Measurements from ENCODE around the gene ARHGAP15.

GRCh38 chr2:143451642-143452281, 322.5 kb downstream of the ARHGAP15 start:
- TF ChIP-seq POLR2AphosphoS5 (IDR thresholded peaks at IDR 0.05; ENCODE audit: insufficient read depth in 1 of 2, low read depth in 1 of 2): no peak
- no peak for TF ChIP-seq CTCF (IDR thresholded peaks at IDR 0.05)

All from vagina (tissue), 2 donors.